Activated CD4-positive, CD25-positive, alpha-beta regulatory T cell treated with anti-CD3 and anti-CD28 coated beads, Interleukin-2, amount 50 U/mL, for 16 hours (primary cell): Measurements from ENCODE around the gene DHRS2.
"Not testable (repeated sequence)": the region's sequence is repeated elsewhere in the genome, so short reads cannot be mapped to it uniquely, and the experiment has no call there.

ENCODE experiments used
- DNase-seq: peaks from one replicate; pipeline ENCODE4 v3.0.0-alpha.2; 2020; ENCODE audit warnings: low read depth, low spot score

The DHRS2 gene

DNA sequence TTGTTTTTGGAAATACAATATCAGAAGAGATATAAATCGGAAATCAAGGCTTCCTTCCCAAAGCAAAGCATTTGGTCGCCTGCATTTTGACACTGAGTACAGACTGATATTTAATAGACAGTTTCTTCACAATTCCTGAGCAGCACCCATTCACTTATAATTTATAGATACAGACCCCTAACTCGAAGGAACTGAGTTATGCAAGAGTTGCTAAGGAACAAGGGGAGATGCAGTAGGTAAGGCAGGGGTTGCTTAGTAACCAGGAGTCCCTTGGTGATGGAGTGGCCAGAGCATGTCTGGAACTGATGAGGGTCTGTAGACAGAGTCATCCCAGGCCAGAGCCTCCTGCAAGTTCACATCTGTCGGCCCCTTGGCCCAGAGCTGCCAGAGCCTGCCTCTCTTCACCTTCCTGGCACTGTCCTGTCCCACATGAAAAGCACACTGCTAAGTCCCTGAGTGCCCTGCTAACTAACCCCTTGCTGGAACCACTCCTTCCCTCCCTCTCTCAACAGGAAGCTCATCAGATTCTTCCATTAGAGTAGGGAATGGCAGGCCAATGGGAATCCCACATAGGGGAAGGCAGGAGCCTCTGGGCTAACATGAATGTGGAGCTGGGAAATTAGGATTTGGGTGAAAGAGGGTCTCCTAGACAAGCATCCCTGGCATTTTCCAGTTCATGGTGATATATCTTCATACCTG is 3.6 kb upstream of the DHRS2 start:
- DNase-seq: no peak

DNA sequence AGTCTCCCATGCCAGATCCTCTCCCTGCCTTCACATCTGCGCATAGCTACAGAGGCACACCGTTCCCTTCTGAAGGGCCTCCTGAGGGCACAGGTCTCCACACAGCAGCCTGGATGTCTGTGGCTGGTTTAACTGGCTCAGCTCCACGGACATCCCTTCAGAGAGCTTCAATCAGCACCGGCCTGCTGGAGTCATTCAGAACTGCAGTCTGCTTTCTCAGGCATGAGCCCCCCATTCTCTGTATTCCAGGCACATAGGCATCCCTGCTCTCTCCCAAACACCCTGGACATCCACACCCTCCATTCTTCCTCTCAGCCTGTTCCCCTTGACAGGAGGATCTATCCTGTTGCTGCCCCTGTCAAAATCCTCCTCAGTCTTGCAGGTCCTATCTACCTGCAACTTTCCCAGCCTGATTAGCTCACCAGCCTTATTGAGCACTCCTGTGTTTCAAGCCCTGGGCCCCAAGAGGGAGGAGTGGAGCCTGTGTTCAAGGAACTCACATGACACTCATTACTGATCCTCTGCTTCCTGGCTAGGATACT is 2.9 kb upstream of the DHRS2 start:
- DNase-seq: no peak

DNA sequence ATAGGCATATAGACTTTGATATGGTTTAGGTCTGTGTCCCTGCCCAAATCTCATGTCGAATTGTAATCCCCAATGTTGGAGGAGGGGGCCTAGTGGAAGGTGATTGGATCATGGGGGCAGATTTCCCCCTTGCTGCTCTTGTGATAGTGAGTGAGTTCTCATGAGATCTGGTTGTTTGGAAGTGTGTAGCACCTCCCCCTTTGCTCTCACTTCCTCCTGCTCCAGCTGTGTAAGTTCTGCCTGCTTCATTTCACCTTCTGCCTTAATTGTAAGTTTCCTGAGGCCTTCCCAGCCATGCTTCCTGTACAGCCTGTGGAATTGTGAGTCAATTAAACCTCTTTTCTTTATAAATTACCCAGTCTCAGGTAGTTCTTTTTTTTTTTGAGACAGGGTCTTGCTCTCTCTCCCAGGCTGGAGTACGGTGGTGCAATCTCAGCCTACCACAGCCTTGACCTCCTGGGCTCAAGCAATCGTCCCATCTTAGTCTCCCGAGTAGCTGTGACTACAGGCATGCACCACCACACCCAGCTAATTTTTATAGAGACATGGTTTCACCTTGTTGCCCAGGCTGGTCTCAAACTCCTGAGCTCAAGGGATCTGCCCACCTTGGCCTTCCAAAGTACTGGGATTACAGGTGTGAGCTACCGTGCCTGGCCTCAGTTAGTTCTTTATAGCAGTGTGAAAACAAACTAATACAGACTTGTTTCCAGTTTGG is 1.3 kb upstream of the DHRS2 start:
- DNase-seq: not testable (repeated sequence)

DNA sequence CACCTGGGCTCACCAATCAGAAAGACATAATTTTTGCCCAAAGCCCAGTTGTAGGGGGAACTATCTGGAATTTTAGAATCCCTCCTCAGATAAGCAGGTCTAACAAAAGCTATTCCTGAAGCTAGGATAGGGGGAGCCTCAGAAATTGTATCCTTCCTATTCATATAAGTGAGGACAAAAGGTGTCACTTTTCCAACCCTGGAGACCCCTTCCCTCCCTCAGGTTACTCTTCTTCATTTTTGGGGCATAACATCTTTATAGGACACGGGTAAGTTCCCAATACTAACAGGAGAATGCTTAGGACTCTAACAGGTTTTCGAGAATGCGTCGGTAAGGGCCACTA is 1.1 kb downstream of the DHRS2 start:
- not testable (repeated sequence) for DNase-seq

DNA sequence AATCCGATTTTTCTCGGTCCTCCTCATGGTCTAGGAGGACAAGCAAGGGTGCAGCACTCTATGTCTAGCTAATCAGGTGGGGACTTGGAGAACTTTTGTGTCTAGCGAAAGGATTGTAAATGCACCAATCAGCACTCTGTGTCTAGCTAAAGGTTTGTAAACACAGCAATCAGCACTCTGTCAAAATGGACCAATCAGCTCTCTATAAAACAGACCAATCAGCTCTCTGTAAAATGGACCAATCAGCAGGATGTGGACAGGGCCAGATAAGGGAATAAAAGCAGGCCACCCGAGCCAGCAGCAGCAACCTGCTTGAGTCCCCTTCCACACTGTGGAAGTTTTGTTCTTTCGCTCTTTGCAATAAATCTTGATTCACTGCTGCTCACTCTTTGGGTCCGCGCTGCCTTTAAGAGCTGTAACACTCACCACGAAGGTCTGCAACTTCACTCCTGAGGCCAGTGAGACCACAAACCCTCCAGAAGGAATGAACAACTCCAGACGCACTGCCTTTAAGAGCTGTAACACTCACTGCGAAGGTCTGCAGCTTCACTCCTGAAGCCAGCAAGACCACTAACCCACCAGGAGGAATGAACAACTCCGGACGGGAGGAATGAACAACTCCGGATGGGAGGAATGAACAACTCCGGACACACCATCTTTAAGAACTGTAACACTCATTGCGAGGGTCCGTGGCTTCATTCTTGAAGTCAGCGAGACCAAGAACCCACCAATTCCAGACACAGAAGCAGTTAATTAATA is 1.7 kb downstream of the DHRS2 start:
- DNase-seq: not testable (repeated sequence)

DNA sequence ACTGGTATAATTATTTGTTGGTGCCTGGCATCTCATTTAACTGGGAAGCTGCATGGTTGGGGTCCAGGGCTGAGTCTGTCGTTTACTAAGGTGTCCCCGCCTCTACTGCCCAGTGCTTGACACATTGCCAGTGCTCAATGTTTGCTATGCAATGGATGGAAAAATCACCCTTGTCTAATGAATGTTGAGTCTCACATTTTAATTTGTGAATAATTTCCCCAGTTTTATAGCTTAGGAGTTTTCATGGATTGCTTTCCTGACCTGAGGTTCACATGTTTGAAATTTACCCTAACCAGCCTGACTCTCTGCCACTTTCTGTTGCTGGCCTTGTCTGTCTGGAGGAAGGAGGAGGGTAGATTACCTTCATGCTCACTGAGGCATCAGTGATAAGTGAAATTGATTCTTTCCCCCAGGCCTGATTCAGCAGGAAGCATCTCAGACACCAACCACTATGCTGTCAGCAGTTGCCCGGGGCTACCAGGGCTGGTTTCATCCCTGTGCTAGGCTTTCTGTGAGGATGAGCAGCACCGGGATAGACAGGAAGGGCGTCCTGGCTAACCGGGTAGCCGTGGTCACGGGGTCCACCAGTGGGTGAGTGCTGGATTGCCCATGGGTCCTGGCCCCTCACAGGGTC is 2.4 kb downstream of the DHRS2 start:
- DNase-seq: no peak

DNA sequence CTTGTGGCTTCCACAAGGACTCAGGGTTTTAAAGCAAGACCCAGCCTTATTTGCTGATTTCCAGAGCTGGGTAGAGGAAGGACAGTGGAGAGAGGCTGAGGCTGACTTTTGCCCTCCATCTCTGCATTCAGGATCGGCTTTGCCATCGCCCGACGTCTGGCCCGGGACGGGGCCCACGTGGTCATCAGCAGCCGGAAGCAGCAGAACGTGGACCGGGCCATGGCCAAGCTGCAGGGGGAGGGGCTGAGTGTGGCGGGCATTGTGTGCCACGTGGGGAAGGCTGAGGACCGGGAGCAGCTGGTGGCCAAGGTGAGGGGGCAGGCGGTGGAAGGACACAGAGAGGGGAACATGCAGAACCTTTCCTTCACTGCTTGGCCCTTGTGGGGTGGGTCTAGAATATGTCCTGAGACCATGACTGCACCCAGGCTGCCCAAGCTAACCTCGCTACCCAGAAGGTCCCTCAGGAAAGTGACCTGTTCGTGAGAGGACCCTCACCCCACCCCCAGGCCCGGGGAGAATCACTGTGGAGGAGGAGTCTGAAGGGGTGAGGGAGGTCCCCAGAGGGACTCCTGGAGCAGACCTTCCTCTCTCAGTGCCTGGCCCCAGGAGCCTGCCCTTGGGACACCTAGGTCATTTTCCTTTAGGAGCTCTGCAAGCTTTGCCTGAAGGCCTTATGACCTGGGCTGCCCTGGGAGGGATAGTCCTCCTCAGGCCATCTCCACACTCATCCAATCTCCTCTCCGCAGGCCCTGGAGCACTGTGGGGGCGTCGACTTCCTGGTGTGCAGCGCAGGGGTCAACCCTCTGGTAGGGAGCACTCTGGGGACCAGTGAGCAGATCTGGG is 3.1 kb downstream of the DHRS2 start:
- no peak for DNase-seq

DNA sequence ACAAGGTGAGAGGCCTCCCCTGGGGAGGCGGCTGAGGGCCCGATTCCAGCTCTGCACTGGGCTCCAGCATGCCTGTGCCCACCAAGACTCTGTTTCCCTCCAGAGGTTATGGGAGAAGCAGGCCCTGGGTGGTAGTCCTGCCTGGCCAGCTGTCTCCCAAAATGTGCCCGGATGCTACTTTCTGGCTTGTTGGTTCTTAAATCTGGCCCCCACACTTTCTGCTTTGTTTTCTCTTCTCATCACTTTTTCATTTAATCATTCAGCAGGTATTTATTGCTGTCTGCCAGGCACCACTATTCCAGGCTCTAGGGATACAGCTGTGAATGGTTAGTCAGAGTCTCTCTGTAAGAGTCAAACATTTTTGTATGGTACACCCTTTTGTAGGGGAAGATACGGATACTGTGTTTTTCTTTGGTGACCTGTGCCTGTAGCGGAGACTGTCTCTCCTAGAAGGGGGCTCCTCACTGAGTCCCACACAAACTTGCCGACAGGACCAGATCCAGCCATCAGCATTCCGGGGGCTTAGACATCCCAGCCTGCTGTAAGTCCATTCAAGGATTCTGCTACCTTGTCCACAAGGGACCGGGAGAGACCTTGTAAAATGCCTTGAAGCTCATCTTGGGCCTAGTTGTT is 3.8 kb downstream of the DHRS2 start:
- DNase-seq: no peak

DNA sequence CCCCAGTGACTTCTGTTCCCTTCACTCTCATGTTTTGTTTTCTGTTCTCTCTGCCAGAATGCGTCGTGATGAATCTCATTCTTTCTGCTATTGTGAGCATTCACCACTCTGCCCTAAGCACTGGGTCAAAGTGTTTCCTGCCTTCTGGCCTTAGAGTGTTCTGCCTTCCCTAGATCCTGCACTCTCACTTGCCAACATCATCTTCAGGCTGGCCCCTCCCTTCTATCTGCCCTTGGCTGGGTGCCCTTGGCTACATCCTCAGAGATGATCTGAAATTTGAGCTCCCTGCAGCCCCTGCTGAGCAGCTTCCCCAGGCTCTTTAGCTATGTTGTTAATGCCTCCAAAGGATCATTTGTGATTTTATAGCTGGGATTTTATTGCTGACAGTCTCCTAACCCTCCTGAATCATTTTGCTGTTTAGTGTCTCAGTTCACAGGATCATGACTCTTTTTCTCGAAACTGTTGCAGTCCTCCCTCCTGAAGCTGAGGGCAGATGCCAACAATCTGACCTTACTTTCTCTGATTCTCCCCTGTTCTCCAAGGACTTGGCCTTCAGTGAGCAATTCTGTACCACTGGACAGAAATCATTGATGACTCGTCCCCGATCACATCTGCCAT is 4.5 kb downstream of the DHRS2 start:
- no peak for DNase-seq

DNA sequence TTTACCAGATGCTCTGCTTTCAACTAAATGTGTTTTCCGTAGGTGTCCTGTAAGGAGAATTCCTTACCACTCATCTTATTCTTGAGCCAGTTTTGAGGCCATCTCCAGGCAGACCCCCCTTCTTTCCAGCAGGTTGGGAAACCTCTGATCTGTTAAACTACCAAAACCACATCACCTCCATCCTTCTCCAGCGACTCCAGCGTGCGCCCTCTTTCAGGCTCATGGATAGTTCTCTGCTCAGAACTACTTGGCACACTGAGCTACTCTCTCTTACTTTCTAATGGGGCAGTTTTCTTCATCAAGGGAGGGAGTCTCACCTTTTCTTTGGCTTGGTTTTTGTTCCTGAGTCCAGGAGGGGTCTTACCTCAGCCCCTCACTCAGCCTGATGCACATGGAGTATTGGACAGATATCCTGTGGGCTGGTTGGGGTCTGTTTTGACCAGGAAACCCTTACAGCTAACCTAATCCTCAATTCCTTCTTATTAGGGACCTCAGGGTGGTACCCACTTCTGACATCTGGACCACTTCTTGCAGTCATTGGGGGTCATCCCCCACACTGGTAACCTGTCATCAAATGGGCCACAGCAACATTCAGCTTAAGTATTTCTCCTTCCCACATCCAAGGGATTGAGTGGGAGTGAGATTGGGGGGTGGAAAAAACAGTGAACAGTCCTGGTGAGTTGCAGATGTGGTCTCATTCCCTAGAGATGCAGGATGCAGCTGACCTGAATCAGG is 5.2 kb downstream of the DHRS2 start:
- no peak for DNase-seq

DNA sequence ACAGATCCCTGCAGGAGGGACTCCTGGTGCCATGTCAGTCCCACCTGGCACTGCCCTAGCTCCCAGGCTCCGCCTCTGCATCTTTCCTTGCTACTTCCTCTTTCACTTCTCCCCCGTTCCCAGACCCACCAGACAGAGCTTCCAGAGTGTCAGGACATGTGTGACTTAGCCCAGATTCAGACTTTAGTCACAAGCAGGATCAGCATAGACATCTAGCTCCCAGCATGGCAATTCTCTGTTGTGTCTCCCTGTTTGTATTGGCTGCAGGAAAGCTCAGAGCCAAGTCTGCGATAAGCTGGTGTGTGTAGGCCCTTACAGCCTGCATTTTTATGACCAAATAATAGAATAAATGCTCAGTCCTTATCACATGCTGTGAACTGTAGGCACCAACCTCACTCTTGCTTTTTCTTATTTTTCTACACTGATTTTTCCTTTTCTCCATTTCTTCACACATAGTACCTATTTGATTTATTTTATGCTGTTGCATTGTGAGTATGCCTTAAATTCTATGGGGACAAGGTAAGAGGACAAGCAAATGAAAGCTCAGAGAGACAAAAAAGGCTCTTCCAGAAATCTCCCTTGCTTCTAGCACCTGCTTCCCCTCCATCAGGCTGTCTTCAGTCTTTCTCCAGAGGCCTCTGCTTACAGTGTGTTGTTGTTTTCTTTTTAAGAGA is 5.9 kb downstream of the DHRS2 start:
- no peak for DNase-seq

DNA sequence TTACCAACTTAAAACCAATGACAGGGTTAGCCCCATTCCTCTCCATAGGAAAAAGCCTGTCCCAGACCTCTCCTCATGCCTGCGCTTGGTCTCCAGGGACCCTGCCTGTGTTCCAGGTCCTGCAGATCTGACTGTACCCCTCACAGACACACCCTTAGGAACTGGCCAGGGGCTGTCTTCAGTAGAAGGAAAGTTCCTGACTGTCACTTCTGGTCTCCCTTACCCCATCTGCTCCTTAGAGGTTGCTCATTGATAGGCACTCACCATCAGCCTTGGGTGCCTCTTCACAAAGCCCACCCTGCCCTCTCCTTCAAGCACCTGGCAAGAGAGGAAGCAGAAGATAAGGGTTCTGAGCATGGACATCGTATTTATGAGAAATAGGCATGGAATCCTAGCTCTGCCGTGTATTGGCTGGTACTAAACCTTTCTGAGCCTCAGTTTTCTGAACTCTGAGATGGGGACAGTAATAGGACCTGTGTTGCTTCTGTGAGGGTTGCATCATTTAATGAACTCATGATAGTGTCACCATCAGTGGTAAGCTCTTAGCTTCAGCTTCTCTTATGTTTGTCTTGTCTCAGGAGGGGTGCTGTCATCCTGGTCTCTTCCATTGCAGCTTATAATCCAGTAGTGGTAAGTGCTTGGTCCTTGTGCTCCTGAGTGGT is 7.5 kb downstream of the DHRS2 start:
- DNase-seq: no peak

DNA sequence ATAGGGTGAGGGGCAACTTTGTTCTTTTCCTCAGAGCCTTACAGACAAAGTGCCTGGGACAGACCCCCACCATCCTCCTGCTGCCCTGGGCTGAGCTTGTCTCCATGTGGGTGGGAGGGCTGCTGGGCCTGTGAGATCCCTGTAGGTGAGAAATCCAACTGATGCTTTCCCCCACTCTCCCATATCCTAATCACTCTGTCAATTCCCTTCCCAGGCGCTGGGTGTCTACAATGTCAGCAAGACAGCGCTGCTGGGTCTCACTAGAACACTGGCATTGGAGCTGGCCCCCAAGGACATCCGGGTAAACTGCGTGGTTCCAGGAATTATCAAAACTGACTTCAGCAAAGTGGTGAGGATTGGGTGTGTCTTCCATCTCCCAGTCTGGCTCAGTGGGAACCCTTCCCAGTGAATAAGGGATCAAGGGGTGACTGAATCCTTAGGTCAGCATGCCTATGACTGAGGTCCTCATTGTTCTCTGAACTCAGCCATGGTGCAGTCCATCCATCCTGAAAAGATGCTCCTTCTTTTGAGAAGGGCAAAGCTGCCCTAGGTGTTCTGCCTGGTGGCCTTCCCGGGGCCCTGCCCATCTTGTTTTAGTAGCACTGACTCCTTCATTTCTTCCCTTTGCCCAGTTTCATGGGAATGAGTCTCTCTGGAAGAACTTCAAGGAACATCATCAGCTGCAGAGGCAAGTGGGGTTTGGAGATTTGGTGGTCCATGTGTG is 8.2 kb downstream of the DHRS2 start:
- DNase-seq: no peak

DNA sequence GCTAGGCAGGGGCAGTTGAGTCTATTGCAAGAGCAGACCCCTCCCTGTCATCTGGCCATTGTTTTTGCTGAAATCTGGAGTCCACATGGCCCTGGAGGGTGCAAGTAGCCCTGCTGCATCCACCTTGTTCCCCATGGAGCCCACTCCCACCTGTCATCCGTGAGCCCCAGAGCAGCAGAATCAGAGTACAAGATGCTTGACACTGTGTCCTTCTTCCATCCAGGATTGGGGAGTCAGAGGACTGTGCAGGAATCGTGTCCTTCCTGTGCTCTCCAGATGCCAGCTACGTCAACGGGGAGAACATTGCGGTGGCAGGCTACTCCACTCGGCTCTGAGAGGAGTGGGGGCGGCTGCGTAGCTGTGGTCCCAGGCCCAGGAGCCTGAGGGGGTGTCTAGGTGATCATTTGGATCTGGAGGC is 8.8 kb downstream of the DHRS2 start:
- no peak for DNase-seq

DNA sequence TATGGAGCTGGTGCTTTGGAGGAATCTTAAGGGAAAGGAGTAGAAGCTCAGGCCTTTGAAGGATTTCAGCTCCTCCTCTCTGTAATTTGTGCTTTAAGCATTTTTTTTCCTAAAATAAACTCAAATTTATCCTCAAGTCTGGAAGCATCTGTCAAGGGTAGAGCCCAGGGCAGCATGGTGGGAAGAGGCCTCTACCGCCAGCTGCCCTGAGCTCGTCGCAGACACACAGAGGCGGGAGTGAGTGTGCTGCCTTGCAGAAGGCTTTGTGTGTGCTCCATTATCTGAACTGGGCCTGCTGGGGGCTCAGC is 9.3 kb downstream of the DHRS2 start:
- no peak for DNase-seq

DNA sequence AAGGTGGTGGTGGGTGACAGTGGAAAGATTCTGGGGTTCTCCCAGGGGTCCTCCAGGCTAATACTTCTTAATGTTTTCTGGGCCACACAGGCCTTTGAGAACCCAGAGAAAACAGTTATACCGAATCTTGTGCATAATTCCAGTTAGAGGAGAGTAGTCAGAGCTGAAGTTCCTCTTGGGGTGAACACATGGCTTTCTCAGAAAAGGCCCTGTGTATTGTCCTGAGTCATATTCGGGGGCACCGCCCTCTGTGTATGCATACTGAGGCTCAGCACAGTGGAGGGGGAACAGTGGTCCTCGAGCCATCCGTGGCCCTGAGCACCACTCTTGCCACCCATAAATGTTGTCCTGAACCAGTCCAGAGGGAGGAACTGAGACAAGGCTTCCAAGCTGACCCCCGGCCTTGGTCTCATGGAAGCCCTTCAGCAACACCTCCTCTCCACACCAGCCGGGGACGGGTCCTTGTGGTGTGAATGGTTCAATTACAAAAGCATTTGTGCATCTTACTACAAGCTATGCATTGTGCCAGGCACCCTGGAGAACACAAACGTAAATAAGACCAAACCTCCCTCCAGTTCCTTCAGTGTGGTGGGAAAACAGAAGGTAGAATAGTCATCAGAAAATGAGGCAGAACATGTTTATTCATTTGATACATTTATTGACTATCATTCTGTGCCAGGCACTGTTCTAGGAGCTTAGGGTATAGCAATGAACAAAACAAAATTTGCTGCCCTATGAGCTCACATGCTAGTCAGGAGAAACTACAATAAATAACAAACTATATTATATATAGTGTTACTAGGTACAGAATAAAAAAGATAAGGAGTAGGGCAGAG is 9.9 kb downstream of the DHRS2 start:
- DNase-seq: no peak
